ENCODE results near the gene ZNF335. TPM values are rescaled to one million over a fixed set of nuclear protein-coding genes. Genes with fewer than 3 reads are reported as not detected.

The ZNF335 gene
- total and polyA plus RNA-seq, 8 donors, result 15.3 to 23.3 (median 16.7) TPM

DNA sequence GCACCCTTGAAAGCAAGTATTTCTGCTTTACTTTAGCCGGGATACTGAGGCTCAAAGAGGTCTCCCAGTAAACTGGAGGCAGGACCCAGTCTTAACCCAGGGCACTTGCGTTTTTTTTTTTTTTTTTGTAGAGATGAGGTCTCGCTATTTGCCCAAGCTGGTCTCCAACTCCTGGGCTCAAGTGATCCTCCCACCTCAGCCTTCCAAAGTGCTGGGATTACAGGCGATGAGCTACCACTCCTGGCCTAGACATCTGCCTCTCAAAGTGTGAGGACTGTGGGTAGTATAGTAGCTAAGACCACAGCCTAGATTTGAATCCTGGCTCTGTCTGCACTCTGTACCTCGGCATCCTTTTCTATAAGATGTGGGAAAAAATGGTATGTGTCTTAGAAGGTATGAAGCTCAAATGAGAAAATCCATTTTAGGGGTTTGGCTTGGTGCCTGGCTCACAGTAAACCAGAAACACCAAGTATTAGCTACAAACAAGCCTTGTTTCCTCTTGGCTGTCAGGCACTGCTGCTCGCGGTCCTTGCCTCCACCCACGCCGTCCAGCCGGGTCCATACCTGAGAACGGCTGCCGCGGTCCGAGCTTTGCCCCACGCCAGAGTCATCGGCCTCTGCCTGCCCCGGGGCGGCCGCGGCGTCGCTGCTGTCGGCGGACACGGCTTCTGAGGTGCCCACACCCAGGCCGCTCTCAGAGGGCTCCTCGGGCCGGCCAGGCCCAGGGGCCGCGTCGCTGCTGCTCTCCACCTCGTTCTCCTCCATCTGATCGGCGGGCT, 1.2 kb downstream of the ZNF335 start:
- Histone ChIP-seq H3K36me3 (peaks cover 0 to 43% of the 10 kb centered on the region in 2 donors), H3K27me3 (no peaks in the 10 kb centered on the region), H3K27ac (peak overlapping the region; percentile 100), H3K4me1 (peaks cover 15 to 35% of the 10 kb centered on the region in 2 donors), H3K9me3 (no peaks in the 10 kb centered on the region), H3K4me3 (peak overlapping the region; percentile 96)
- peak in 2 of 4 donors; percentile 53 to 89 for DNase-seq
- ATAC-seq, result peak; percentile 6
- TF ChIP-seq, protein P1, sequence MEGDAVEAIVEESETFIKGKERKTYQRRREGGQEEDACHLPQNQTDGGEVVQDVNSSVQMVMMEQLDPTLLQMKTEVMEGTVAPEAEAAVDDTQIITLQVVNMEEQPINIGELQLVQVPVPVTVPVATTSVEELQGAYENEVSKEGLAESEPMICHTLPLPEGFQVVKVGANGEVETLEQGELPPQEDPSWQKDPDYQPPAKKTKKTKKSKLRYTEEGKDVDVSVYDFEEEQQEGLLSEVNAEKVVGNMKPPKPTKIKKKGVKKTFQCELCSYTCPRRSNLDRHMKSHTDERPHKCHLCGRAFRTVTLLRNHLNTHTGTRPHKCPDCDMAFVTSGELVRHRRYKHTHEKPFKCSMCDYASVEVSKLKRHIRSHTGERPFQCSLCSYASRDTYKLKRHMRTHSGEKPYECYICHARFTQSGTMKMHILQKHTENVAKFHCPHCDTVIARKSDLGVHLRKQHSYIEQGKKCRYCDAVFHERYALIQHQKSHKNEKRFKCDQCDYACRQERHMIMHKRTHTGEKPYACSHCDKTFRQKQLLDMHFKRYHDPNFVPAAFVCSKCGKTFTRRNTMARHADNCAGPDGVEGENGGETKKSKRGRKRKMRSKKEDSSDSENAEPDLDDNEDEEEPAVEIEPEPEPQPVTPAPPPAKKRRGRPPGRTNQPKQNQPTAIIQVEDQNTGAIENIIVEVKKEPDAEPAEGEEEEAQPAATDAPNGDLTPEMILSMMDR (IDR thresholded peaks at IDR 0.05), result no peak
- intact Hi-C loops (cut with DNase I), result no loop called here

GRCh38 chr20:45969712-45970634, 2.0 kb downstream of the ZNF335 start:
- ATAC-seq (no peak), DNase-seq (peak in 1 of 4 donors; percentile 36)
- peaks cover 15 to 35% of the 10 kb centered on the region in 2 donors for H3K4me1 ChIP-seq
- H3K9me3 ChIP-seq, result no peaks in the 10 kb centered on the region
- no peaks in the 10 kb centered on the region for H3K27me3 ChIP-seq
- peak overlapping the region in 1 of 2 donors; percentile 100 for H3K27ac ChIP-seq
- peak overlapping the region in 1 of 2 donors; percentile 96 for H3K4me3 ChIP-seq
- peaks cover 0 to 52% of the 10 kb centered on the region in 2 donors for H3K36me3 ChIP-seq
- TF ChIP-seq, protein P1 (IDR thresholded peaks at IDR 0.05), result peak; percentile 24 to 37
- intact Hi-C loops (cut with DNase I), result no loop called here

DNA sequence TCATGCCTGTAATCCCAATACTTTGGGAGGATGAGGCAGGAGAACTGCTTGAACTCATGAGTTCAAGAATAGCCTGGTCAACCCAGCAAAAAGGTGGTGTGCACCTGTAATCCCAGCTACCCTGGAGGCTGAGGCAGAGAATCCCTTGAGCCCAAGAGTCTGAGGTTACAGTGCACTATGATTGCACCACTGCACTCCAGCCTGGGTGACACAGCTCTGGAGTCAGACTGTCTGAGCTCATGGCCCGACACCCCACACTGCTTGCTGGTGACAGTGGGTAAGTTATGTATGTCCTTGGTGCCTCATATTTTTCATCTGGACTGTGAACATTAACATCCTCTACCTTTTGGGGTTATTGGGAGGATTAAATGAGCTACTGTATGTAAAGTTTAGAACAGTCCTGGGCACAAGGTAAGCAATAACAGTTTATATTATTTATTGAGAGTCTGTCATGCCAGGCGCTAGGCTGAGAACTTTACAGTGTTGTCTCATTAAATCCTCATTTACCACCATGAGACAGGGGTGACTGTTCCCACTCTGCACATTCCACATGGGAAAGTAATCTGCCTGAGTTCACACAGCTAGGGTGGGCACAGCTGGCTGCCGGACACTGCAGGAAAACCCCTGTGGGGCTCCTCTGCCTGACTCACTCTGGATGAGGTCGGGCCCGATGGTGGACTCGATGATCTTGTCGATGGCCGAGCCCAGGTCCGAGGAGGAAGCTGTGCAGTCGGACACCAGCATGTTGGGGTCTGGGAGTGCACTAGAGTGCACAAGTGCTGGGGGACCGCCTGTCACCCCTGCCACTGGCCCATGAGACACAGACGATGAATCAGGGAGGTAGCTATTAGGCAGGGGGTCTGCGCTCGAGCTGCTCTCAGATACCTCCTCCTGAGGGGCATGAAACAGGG, 2.9 kb downstream of the ZNF335 start:
- H3K27ac ChIP-seq, result no peak overlapping the region
- TF ChIP-seq, protein P1 (IDR thresholded peaks at IDR 0.05), result no peak
- H3K4me1 ChIP-seq, result peaks cover 15 to 35% of the 10 kb centered on the region in 2 donors
- no peaks in the 10 kb centered on the region for H3K27me3 ChIP-seq
- peaks cover 0 to 61% of the 10 kb centered on the region in 2 donors for H3K36me3 ChIP-seq
- no peak overlapping the region for H3K4me3 ChIP-seq
- H3K9me3 ChIP-seq, result no peaks in the 10 kb centered on the region
- intact Hi-C loops (cut with DNase I), result no loop called here
- ATAC-seq (no peak), DNase-seq (peak in 1 of 4 donors; percentile 30)

DNA sequence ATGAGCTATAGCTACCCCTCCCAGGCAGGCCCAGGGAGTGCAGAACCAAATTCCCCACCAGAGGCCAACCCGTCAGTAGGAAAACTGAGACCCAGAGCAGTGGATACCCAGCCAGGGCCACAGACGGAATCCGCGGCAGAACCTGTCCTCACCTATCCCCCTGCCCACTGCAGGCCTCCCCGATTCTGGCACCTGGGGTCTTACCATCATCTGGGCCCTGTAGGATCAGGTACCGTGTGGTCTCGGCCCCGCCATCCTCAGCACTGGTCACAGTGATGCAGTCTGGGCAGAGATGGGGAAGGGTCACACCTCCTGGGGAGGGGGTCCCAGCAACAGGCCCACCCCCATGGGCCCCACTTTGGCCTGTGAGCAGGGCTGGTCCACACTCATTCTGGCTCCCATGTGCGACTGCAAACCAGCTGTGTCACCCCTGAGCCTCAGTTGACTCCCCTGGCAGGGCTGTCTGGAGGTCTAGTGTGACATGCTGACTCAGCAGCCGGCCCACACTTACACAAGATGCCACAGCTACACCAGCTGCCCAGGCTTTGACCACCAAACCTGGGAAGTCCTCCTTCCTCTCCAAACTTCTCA, 3.8 kb downstream of the ZNF335 start:
- Histone ChIP-seq H3K27me3 (no peaks in the 10 kb centered on the region), H3K4me1 (peaks cover 15 to 35% of the 10 kb centered on the region in 2 donors), H3K27ac (no peak overlapping the region), H3K9me3 (no peaks in the 10 kb centered on the region), H3K36me3 (peaks cover 0 to 70% of the 10 kb centered on the region in 2 donors), H3K4me3 (no peak overlapping the region)
- DNase-seq (peak in 1 of 4 donors; percentile 31), ATAC-seq (no peak)
- intact Hi-C loops (cut with DNase I), result no loop called here
- TF ChIP-seq, protein P1 (IDR thresholded peaks at IDR 0.05), result no peak
